Measurements from ENCODE around the gene FPR3.

The FPR3 gene

GRCh38 chr19:51807925-51808324 is 13.0 kb downstream of the FPR3 start:
- no peak for DNase-seq

DNA sequence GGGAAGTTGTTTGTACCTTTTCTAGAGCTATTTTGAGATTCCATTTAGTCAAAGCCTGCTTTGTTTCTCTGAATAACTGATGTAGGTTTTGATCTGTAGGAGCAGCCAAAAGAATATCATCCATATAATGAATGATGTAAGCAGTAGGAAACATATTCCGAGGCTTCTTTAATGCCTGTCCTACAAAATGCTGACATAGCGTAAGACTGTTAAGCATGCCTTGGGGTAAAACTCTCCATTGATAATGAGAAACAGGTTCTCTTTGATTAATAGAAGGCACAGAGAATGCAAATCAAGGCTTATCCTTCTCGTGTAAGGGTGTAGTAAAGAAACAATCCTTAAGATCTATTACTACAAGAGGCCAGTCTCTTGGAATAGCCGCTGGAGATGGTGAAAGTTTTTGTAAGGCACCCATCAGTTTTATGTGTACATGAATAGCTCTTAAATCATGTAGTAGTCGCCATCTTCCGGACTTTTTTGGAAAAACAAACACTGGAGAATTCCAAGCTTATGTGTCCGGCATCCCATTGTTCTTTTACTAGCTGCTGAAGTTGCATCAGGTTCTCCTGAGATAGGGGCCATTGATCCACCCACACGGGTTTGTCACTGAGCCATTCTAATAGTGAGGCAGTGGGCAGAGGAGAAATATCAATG is 13.5 kb downstream of the FPR3 start:
- no peak for DNase-seq

- DNase-seq: no peak
Observed at GRCh38 chr19:51809787-51810186, 14.8 kb downstream of the FPR3 start.

DNA sequence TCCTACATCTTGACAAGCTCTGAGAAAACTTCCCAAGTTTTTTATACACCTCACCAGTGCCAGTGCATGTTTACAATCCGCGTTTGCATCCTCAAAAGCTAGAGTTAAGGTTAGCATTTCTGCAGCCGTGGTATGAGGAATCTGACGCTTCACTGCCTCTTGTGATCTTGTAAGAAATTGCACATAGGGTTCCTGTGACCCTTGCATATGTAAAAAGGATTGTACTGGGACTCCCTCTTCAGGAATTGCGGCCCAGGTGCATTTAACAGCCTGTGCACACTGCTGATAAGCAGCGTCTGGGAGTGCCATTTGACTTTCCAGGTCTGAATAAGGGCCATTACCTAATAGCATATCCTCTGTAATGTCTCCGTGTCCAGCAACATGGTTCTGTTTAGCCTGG is 15.3 kb downstream of the FPR3 start:
- no peak for DNase-seq

GRCh38 chr19:51811344-51811743 is 16.4 kb downstream of the FPR3 start:
- no peak for DNase-seq

- DNase-seq: no peak
Observed at GRCh38 chr19:51815043-51815442, 20.1 kb downstream of the FPR3 start.

- no peak for DNase-seq
Observed at GRCh38 chr19:51816711-51817110, 21.8 kb downstream of the FPR3 start.

- DNase-seq: no peak
Observed at GRCh38 chr19:51820011-51820410, 25.1 kb downstream of the FPR3 start.

DNA sequence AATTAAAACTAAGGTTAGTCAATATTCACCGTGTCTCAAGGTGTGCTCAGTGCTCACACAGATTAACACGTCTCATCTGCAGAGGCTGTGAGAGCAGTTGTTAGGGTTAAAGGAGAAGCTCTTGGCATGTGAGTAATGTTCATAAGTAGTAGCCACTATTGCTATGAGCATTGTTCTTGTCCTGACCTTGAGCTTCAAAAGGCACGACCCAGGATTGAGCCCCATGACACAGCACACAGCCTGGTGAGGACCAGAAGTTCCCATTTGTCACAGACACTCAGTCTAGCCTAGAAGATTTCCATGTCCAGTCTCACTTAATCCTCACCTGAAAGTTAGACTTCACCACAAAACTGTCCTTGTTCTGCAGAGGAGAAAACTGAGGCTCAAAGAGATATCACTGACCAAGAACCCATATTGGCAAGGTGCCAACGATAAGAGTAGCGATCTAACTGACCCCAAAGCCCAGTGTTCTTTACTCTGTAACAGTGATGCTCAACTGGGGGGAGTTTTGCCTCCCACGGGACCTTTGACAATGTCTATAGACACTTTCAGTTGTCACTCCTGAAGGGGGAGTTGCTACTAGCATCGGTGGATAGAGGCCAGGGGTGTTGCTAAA is 26.0 kb downstream of the FPR3 start:
- DNase-seq: no peak

DNA sequence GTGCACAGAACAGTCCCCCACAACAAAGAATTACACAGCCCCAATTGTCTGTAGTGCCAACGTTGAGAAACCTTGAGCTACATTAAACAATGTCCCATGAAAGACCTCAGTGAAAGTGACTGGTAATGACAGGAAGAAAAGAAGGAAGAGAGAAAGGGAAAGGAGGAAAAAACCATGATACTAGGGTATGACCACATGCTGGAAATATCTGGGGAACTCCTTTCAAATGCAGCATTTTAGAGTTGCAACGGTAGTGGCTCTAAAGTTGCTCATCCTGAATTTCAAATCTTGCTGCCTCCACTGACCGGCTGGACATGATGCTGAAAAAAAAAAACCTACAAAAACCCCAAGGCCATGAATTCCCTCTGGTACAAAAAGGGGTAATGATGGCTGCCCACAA is 26.5 kb downstream of the FPR3 start:
- DNase-seq: no peak

GRCh38 chr19:51821921-51822320 is 27.0 kb downstream of the FPR3 start:
- DNase-seq: no peak

DNA sequence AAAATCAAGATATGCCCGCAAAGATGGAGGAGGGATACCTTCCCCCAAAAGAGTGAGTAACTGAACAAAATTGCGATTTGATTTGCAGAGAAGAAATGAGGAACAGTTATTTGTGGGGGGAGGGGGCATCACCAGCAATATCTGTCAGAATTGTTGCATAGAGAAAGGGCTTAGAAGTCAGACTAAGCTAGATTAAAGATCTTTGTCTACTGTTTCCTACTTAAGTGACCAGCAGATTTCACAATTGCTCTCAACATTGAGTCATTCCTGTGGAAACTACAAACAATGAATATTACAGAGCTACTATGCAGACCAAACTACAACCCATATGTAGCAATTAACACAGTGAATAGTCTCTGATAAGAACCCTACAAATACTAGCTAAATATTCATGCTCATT is 27.4 kb downstream of the FPR3 start:
- DNase-seq: no peak

DNA sequence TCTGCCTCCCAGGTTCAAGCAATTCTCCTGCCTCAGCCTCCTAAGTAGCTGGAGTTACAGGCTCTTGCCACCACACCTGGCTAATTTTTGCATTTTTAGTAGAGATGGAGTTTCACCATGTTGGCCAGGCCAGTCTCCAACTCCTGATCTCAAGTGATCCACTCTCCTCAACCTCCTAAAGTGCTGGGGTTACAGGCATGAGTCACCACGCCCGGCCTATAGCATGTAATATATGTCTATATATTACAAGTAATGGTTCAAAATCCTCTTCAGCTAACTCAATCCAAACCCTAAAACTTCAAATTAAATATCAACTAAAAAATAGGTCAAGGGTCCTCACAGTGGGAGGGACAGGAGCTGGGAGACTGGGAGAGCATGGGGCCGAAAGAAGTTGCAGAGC is 28.0 kb downstream of the FPR3 start:
- no peak for DNase-seq

DNA sequence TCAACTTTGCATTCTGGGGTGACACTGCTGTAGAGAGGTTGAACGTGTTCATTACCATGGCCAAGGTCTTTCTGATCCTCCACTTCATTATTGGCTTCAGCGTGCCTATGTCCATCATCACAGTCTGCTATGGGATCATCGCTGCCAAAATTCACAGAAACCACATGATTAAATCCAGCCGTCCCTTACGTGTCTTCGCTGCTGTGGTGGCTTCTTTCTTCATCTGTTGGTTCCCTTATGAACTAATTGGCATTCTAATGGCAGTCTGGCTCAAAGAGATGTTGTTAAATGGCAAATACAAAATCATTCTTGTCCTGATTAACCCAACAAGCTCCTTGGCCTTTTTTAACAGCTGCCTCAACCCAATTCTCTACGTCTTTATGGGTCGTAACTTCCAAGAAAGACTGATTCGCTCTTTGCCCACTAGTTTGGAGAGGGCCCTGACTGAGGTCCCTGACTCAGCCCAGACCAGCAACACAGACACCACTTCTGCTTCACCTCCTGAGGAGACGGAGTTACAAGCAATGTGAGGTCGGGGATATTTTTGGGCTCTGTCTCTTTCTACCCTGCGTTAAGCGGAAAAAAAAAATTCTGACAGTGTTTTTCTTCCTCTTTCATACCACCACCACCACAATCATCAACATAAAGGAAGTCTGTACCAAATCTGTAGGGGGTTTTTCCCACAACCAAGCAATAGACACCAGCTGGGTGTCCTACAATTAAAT is 29.5 kb downstream of the FPR3 start:
- no peak for DNase-seq

DNA sequence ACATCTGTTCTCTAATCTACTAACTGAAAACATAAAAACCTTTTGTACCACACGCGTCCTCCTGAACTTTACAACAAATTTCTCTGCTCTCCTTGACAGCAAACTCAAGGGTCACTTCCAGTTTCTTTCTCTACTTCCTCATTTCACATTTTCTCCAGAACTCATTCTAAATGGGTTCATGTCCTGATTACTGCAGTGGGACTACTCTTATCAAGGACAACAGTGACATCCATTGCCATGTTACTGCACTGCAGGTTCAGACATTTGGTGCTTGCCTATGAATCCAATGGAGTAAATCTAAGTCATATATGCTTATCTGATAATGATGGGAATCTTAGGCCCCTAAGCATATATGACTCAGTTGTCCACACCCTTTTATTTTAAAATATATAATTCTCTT is 35.3 kb downstream of the FPR3 start:
- no peak for DNase-seq

- no peak for DNase-seq
Observed at GRCh38 chr19:51837145-51837544, 42.2 kb downstream of the FPR3 start.

GRCh38 chr19:51861870-51862622 is 67.1 kb downstream of the FPR3 start:
- DNase-seq: no peak

- DNase-seq: no peak
Observed at GRCh38 chr19:51873097-51873496, 78.1 kb downstream of the FPR3 start.

Measured in NCI-H345 (cell line).